H9 (cell line): ENCODE data around the gene ITGAX. TPM values are rescaled to one million over a fixed set of nuclear protein-coding genes. Genes with fewer than 3 reads are reported as not detected.

Experiments used
- DNase-seq: peaks from one replicate; pipeline ENCODE4 v3.0.0-alpha.2; 2017
- H2AFZ ChIP-seq: one replicate; pipeline ENCODE4 v1.6.1; 2013; ENCODE audit warnings: mild to moderate bottlenecking, low read length, control low read depth, moderate library complexity
- H2AK5ac ChIP-seq: 2 replicates; pipeline ENCODE4 v1.6.1; 2013; ENCODE audit warnings: low read length, control low read depth, mixed read lengths; ENCODE audit not compliant: insufficient read length
- H2BK120ac ChIP-seq: one replicate; pipeline ENCODE4 v1.6.1; 2013; ENCODE audit warnings: low read depth, mild to moderate bottlenecking, low read length, control low read depth, inconsistent platforms; ENCODE audit not compliant: poor library complexity, severe bottlenecking
- H2BK12ac ChIP-seq: 2 replicates; pipeline ENCODE4 v1.6.1; 2013; ENCODE audit warnings: low read length, control low read depth, mixed read lengths, low read depth; ENCODE audit not compliant: insufficient read length
- H2BK15ac ChIP-seq: 2 replicates; pipeline ENCODE4 v1.6.1; 2013; ENCODE audit warnings: low read depth, low read length, control low read depth
- H2BK20ac ChIP-seq: one replicate; pipeline ENCODE4 v1.6.1; 2013; ENCODE audit warnings: low read depth, mild to moderate bottlenecking, low read length, control low read depth, inconsistent platforms; ENCODE audit not compliant: poor library complexity, severe bottlenecking
- H2BK5ac ChIP-seq: 2 replicates; pipeline ENCODE4 v1.6.1; 2013; ENCODE audit warnings: low read length, control low read depth, mixed read lengths; ENCODE audit not compliant: insufficient read length
- H3K14ac ChIP-seq: 2 replicates; pipeline ENCODE4 v1.6.1; 2013; ENCODE audit warnings: low read length, control low read depth; ENCODE audit not compliant: insufficient read depth
- H3K18ac ChIP-seq: 2 replicates; pipeline ENCODE4 v1.6.1; 2013; ENCODE audit warnings: low read depth, mild to moderate bottlenecking, mixed read lengths, low read length, control low read depth; ENCODE audit not compliant: insufficient read length
- H3K23ac ChIP-seq: 2 replicates; pipeline ENCODE4 v1.6.1; 2013; ENCODE audit warnings: low read length, control low read depth, mixed read lengths, low read depth; ENCODE audit not compliant: insufficient read length
- H3K23me2 ChIP-seq: 2 replicates; pipeline ENCODE4 v1.6.1; 2013; ENCODE audit warnings: low read depth, mild to moderate bottlenecking, mixed read lengths, low read length, control low read depth; ENCODE audit not compliant: insufficient read length, poor library complexity, severe bottlenecking
- H3K27ac ChIP-seq: 2 replicates; pipeline ENCODE4 v1.5.1; 2013; ENCODE audit warnings: low read length, control low read depth, mixed read lengths, low read depth; ENCODE audit not compliant: insufficient read length
- H3K27me3 ChIP-seq: 2 replicates; pipeline ENCODE4 v1.6.1; 2013; ENCODE audit warnings: low read length, control low read depth, inconsistent platforms; ENCODE audit not compliant: insufficient read depth
- H3K4ac ChIP-seq: 2 replicates; pipeline ENCODE4 v1.6.1; 2013; ENCODE audit warnings: low read depth, mild to moderate bottlenecking, control low read depth, inconsistent platforms, low read length, moderate library complexity
- H3K4me1 ChIP-seq: 2 replicates; pipeline ENCODE4 v1.6.1; 2013; ENCODE audit warnings: low read length, control low read depth, inconsistent platforms; ENCODE audit not compliant: insufficient read depth
- H3K4me2 ChIP-seq: 2 replicates; pipeline ENCODE4 v1.6.1; 2013; ENCODE audit warnings: low read length, control low read depth, mixed read lengths; ENCODE audit not compliant: insufficient read length, insufficient read depth
- H3K56ac ChIP-seq: 2 replicates; pipeline ENCODE4 v1.6.1; 2013; ENCODE audit warnings: low read depth, mild to moderate bottlenecking, mixed read lengths, low read length, control low read depth; ENCODE audit not compliant: insufficient read length
- H3K79me1 ChIP-seq: 2 replicates; pipeline ENCODE4 v1.6.1; 2013; ENCODE audit warnings: low read depth, mild to moderate bottlenecking, moderate library complexity, low read length, control low read depth, inconsistent platforms; ENCODE audit not compliant: insufficient read depth, poor library complexity, severe bottlenecking
- H3K79me2 ChIP-seq: 2 replicates; pipeline ENCODE4 v1.6.1; 2013; ENCODE audit warnings: low read length, control low read depth, inconsistent platforms; ENCODE audit not compliant: insufficient read depth
- H3K9ac ChIP-seq: 2 replicates; pipeline ENCODE4 v1.6.1; 2013; ENCODE audit warnings: low read length, control low read depth, mixed read lengths; ENCODE audit not compliant: insufficient read length; ENCODE audit errors: extremely low read depth
- H3K9me3 ChIP-seq: one replicate; pipeline ENCODE4 v1.6.1; 2013; ENCODE audit warnings: low read depth, low read length, inconsistent platforms; ENCODE audit not compliant: control insufficient read depth
- H3T11ph ChIP-seq: one replicate; pipeline ENCODE4 v1.6.1; 2013; ENCODE audit warnings: mild to moderate bottlenecking, low read length, control low read depth, inconsistent platforms
- H4K20me1 ChIP-seq: one replicate; pipeline ENCODE4 v1.6.1; 2013; ENCODE audit not compliant: control insufficient read depth, insufficient read length, insufficient read depth
- H4K5ac ChIP-seq: 2 replicates; pipeline ENCODE4 v1.6.1; 2013; ENCODE audit warnings: low read depth, mild to moderate bottlenecking, mixed read lengths, low read length, control low read depth; ENCODE audit not compliant: insufficient read length
- H4K8ac ChIP-seq: replicated peaks from 2 replicates; pipeline ENCODE4 v1.6.1; 2013; ENCODE audit warnings: low read length, control low read depth, mixed read lengths, low read depth; ENCODE audit not compliant: insufficient read length
- H4K91ac ChIP-seq: 2 replicates; pipeline ENCODE4 v1.6.1; 2013; ENCODE audit warnings: low read depth, mild to moderate bottlenecking, moderate library complexity, mixed read lengths, low read length, control low read depth; ENCODE audit not compliant: insufficient read length
- H3K27ac Mint-ChIP-seq, 3 experiments: 2 replicates in 2 of 3; 3 replicates in 1 of 3; pipeline ENCODE4 v1.8.0; 2020 to 2021; ENCODE audit warnings: mixed read lengths in 3 of 3, mild to moderate bottlenecking in 1 of 3, moderate library complexity in 1 of 3
- H3K27me3 Mint-ChIP-seq: 2 replicates; pipeline ENCODE4 v1.8.0; 2021; ENCODE audit warnings: low read depth, mild to moderate bottlenecking, moderate library complexity, mixed read lengths
- H3K36me3 Mint-ChIP-seq, 3 experiments: 2 replicates in 2 of 3; 3 replicates in 1 of 3; pipeline ENCODE4 v1.8.0; 2020 to 2021; ENCODE audit warnings: low read depth in 3 of 3, mixed read lengths in 3 of 3; ENCODE audit not compliant: insufficient read depth in 1 of 3
- H3K4me1 Mint-ChIP-seq, 2 experiments: 2 replicates each; pipeline ENCODE4 v1.8.0; 2020; ENCODE audit warnings: mixed read lengths in 2 of 2
- H3K4me3 Mint-ChIP-seq, 2 experiments: 2 replicates in 1 of 2; 3 replicates in 1 of 2; pipeline ENCODE4 v1.8.0; 2020 to 2021; ENCODE audit warnings: mild to moderate bottlenecking in 2 of 2, mixed read lengths in 2 of 2, moderate library complexity in 1 of 2
- H3K9me3 Mint-ChIP-seq, 2 experiments: 2 replicates in 1 of 2; 3 replicates in 1 of 2; pipeline ENCODE4 v1.8.0; 2020; ENCODE audit warnings: mild to moderate bottlenecking in 2 of 2, mixed read lengths in 2 of 2, moderate library complexity in 1 of 2
- WGBS: extraction: QIAGEN DNeasy Blood & Tissue Kit; methylation state at CpG from one replicate; pipeline ENCODE4 v1.1.7; 2013; ENCODE audit warnings: missing lambda C conversion rate, low lambda C conversion rate, mixed read lengths; ENCODE audit not compliant: insufficient read length; ENCODE audit errors: extremely low coverage; 5-methylcytosine and 5-hydroxymethylcytosine counted together
- total RNA-seq: library from RNA; stranded (reverse); gene quantifications from 2 replicates; pipeline ENCODE4 v1.2.1, GENCODE V29; 2021
- TF ChIP-seq, protein P1 (sequence below): fragments of 200-600 bp; sonication (generic); conservative IDR thresholded peaks from 3 replicates; pipeline ENCODE4 v1.8.0; 2021; ENCODE audit warnings: antibody characterized with exemption, mild to moderate bottlenecking

The ITGAX gene
- total RNA-seq, 1 experiment from 2014 or later: 0.28 TPM

DNA sequence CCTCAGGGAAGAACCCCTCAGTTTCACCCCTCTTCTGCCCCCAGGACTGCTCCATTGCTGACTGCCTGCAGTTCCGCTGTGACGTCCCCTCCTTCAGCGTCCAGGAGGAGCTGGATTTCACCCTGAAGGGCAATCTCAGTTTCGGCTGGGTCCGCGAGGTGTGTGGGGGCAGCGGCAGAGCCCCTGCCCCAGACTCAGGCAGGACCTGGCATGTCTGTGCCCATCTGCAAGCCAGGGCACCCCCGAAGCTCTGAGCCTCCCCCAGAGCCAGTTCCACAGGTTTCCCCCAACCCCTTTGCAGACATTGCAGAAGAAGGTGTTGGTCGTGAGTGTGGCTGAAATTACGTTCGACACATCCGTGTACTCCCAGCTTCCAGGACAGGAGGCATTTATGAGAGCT is 68.8 kb downstream of the ITGAX start:
- H2BK5ac ChIP-seq: no peak overlapping the region
- Mint-ChIP-seq H3K9me3 (no peaks in the 10 kb centered on the region; a peak in 3 of 5 replicates), H3K4me3 (peak overlapping the region in 1 of 2 experiments; percentile 29; a peak in 1 of 5 replicates), H3K27me3 (peaks cover 16% of the 10 kb centered on the region), H3K27ac (no peak overlapping the region), H3K36me3 (no peaks in the 10 kb centered on the region), H3K4me1 (no peaks in the 10 kb centered on the region)
- peak; percentile 16 for DNase-seq
- no peak overlapping the region for H2BK15ac ChIP-seq
- no peaks in the 10 kb centered on the region for H4K20me1 ChIP-seq
- H3K4me2 ChIP-seq: no peak overlapping the region
- no peak overlapping the region for H4K5ac ChIP-seq
- H3K9me3 ChIP-seq: no peaks in the 10 kb centered on the region
- no peaks in the 10 kb centered on the region for H3K23me2 ChIP-seq
- no peak overlapping the region for H3K56ac ChIP-seq
- H3K27me3 ChIP-seq: peaks cover 8% of the 10 kb centered on the region; the same call in 1 of the 2 replicates
- H2AK5ac ChIP-seq: no peak overlapping the region
- no peak overlapping the region for H3K23ac ChIP-seq
- no peaks in the 10 kb centered on the region for H3K79me2 ChIP-seq
- H2BK12ac ChIP-seq: no peak overlapping the region
- no CpG with 5 or more reads among the region's 12 CpGs for WGBS
- H3K27ac ChIP-seq: no peak overlapping the region
- no peak overlapping the region for H3T11ph ChIP-seq
- no peak overlapping the region for H2BK120ac ChIP-seq
- H3K4me1 ChIP-seq: no peaks in the 10 kb centered on the region
- no peak overlapping the region for H4K91ac ChIP-seq
- H3K79me1 ChIP-seq: no peaks in the 10 kb centered on the region
- no peak overlapping the region for H2BK20ac ChIP-seq
- no peak overlapping the region for H4K8ac ChIP-seq
- no peak overlapping the region for H3K9ac ChIP-seq
- no peak overlapping the region for H2AFZ ChIP-seq
- no peak overlapping the region for H3K14ac ChIP-seq
- no peak overlapping the region for H3K4ac ChIP-seq
- no peak overlapping the region for H3K18ac ChIP-seq
- TF ChIP-seq, protein P1, sequence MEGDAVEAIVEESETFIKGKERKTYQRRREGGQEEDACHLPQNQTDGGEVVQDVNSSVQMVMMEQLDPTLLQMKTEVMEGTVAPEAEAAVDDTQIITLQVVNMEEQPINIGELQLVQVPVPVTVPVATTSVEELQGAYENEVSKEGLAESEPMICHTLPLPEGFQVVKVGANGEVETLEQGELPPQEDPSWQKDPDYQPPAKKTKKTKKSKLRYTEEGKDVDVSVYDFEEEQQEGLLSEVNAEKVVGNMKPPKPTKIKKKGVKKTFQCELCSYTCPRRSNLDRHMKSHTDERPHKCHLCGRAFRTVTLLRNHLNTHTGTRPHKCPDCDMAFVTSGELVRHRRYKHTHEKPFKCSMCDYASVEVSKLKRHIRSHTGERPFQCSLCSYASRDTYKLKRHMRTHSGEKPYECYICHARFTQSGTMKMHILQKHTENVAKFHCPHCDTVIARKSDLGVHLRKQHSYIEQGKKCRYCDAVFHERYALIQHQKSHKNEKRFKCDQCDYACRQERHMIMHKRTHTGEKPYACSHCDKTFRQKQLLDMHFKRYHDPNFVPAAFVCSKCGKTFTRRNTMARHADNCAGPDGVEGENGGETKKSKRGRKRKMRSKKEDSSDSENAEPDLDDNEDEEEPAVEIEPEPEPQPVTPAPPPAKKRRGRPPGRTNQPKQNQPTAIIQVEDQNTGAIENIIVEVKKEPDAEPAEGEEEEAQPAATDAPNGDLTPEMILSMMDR: no peak
